ENCODE measurements around the gene ZNF692.
"Not testable (repeated sequence)": the region's sequence is repeated elsewhere in the genome, so short reads cannot be mapped to it uniquely, and the experiment has no call there.

ZNF692 gene

GRCh38 chr1:248808876-248809275, 50.0 kb downstream of the ZNF692 start:
- H3K27ac ChIP-seq = no peak overlapping the region
- CTCF ChIA-PET = no interaction called here
- no peak for TF ChIP-seq CTCF (conservative IDR thresholded peaks at IDR 0.05; ENCODE audit: low read depth)
- POLR2A ChIA-PET (ENCODE audit: low non-redundant PET) = no interaction called here
- DNase-seq (ENCODE audit: low spot score) = no peak

- H3K27ac ChIP-seq = no peak overlapping the region
- ChIA-PET POLR2A (ENCODE audit: low non-redundant PET) (no interaction called here), CTCF (interaction anchor here (0.8 kb wide), 1 partner anchor 12 kb away, joined by 3 read pairs; no protein-coding TSS in a partner anchor)
- DNase-seq (ENCODE audit: low spot score) = no peak
- peak; percentile 42 for TF ChIP-seq CTCF (conservative IDR thresholded peaks at IDR 0.05; ENCODE audit: low read depth)
Observed at GRCh38 chr1:248807067-248807737, 51.7 kb downstream of the ZNF692 start.

- no peak for DNase-seq (ENCODE audit: low spot score)
- TF ChIP-seq CTCF (conservative IDR thresholded peaks at IDR 0.05; ENCODE audit: low read depth) = no peak
- CTCF ChIA-PET = no interaction called here
- no peak overlapping the region for H3K27ac ChIP-seq
- POLR2A ChIA-PET (ENCODE audit: low non-redundant PET) = no interaction called here
Observed at GRCh38 chr1:248805876-248806275, 53.0 kb downstream of the ZNF692 start.

- CTCF ChIA-PET = no interaction called here
- H3K27ac ChIP-seq = no peak overlapping the region
- no peak for DNase-seq (ENCODE audit: low spot score)
- POLR2A ChIA-PET (ENCODE audit: low non-redundant PET) = no interaction called here
- no peak for TF ChIP-seq CTCF (conservative IDR thresholded peaks at IDR 0.05; ENCODE audit: low read depth)
Observed at GRCh38 chr1:248804771-248805681, 53.9 kb downstream of the ZNF692 start.

- CTCF ChIA-PET; POLR2A ChIA-PET (ENCODE audit: low non-redundant PET); DNase-seq (ENCODE audit: low spot score); H3K27ac ChIP-seq: not testable (repeated sequence)
Observed at GRCh38 chr1:248803501-248803900, 55.4 kb downstream of the ZNF692 start.

- CTCF ChIA-PET = no interaction called here
- POLR2A ChIA-PET (ENCODE audit: low non-redundant PET) = no interaction called here
Observed at GRCh38 chr1:248802454-248802853, 56.4 kb downstream of the ZNF692 start.

More at GRCh38 chr1:248802454-248802853, 56.4 kb downstream of the ZNF692 start:
- no peak overlapping the region for H3K27ac ChIP-seq
- TF ChIP-seq CTCF (conservative IDR thresholded peaks at IDR 0.05; ENCODE audit: low read depth) = no peak
- DNase-seq (ENCODE audit: low spot score) = no peak

All from RWPE1 (cell line).